GM12878 (cell line): Measurements from ENCODE around the gene GRIFIN. TPM values are rescaled to one million over a fixed set of nuclear protein-coding genes. Genes with fewer than 3 reads are reported as not detected.

ENCODE experiments used
- ATAC-seq: fragments of 200-7000 bp; cut with Tn5 transposase; 3 replicates; pipeline ENCODE4 v1.9.1; 2020; ENCODE audit warnings: mild to moderate bottlenecking, moderate library complexity
- BruUV-seq: library from RNA; stranded (reverse); fragments of 400-500 nt; replicated peaks from 2 replicates; lab custom pipeline; 2021; lab: Mats Ljungman, UMichigan
- CTCF ChIA-PET: fragments of 300-600 bp; sonication (Branson Sonifier 250); formaldehyde crosslinking; extraction: SDS; loops from one replicate; lab custom pipeline; 2021; ENCODE audit warnings: inconsistent platforms; lab: Yijun Ruan, JAX
- POLR2A ChIA-PET: fragments of 350-600 bp; formaldehyde crosslinking; extraction: SDS; loops from one replicate; lab custom pipeline; 2021; ENCODE audit warnings: inconsistent platforms; lab: Charles Lee
- RAD21 ChIA-PET: fragments of 300-600 bp; sonication (Branson Sonifier 250); formaldehyde crosslinking; loops from one replicate; lab custom pipeline; 2023; ENCODE audit warnings: antibody characterized with exemption; ENCODE audit not compliant: unreplicated experiment; lab: Charles Lee
- SMC1A ChIA-PET: fragments of 300-600 bp; sonication (Branson Sonifier 250); formaldehyde crosslinking; loops from one replicate; lab custom pipeline; 2023; ENCODE audit not compliant: unreplicated experiment, uncharacterized antibody; lab: Charles Lee
- DNase-seq: peaks from one replicate; pipeline ENCODE4 v3.0.0-alpha.2; 2011; ENCODE audit warnings: low read depth, low spot score
- FAIRE-seq: peaks from 3 replicates; lab custom pipeline; 2011; peaks lifted over from hg19 to GRCh38; lab: Jason Lieb, UNC
- H2AFZ ChIP-seq: 2 replicates; pipeline ENCODE4 v1.6.0; 2011; ENCODE audit warnings: low read depth, low read length, control low read depth; ENCODE audit not compliant: control insufficient read depth
- H3K27ac ChIP-seq: 2 replicates; pipeline ENCODE4 v1.5.1; 2011; ENCODE audit warnings: control low read depth; ENCODE audit not compliant: control insufficient read depth, insufficient read depth
- H3K27me3 ChIP-seq, 2 experiments: replicated peaks in 1 of 2; 2 replicates each; pipeline versions ENCODE4 v1.6.0 to v1.6.1; 2011; ENCODE audit warnings: low read length in 1 of 2; ENCODE audit not compliant: control insufficient read depth in 2 of 2, insufficient read depth in 2 of 2
- H3K36me3 ChIP-seq, 2 experiments: 2 replicates each; pipeline ENCODE4 v1.5.1; 2011; ENCODE audit warnings: low read length in 1 of 2; ENCODE audit not compliant: control insufficient read depth in 2 of 2, insufficient read depth in 2 of 2
- H3K4me1 ChIP-seq: 2 replicates; pipeline ENCODE4 v1.6.1; 2011; ENCODE audit warnings: mild to moderate bottlenecking, low read length, moderate library complexity, mixed read lengths; ENCODE audit not compliant: control insufficient read depth, insufficient read depth
- H3K4me2 ChIP-seq: 2 replicates; pipeline ENCODE4 v1.6.0; 2011; ENCODE audit warnings: control low read depth; ENCODE audit not compliant: control insufficient read depth, insufficient read depth
- H3K4me3 ChIP-seq: fragments of 200-600 bp; sonication (generic); 2 replicates; pipeline ENCODE4 v1.5.1; 2016
- H3K79me2 ChIP-seq: 2 replicates; pipeline ENCODE4 v1.6.0; 2011; ENCODE audit warnings: low read length; ENCODE audit not compliant: control insufficient read depth, insufficient read depth
- H3K9ac ChIP-seq: 2 replicates; pipeline ENCODE4 v1.8.0; 2011; ENCODE audit warnings: low read length, control low read depth, mixed read lengths; ENCODE audit not compliant: control insufficient read depth, insufficient read depth
- H3K9me3 ChIP-seq: replicated peaks from 3 replicates; pipeline ENCODE4 v1.5.1; 2011; ENCODE audit warnings: mild to moderate bottlenecking, low read length; ENCODE audit not compliant: control insufficient read depth, insufficient read depth
- H4K20me1 ChIP-seq: 2 replicates; pipeline ENCODE4 v1.6.0; 2011; ENCODE audit not compliant: control insufficient read depth, insufficient read depth
- BMI1 ChIP-seq: fragments of 450-650 bp; IDR thresholded peaks from 2 replicates; pipeline ENCODE4 v1.6.1; 2016; ENCODE audit warnings: mild to moderate bottlenecking, moderate library complexity, borderline replicate concordance
- CREM ChIP-seq: IDR thresholded peaks from 2 replicates; pipeline ENCODE4 v1.6.1; 2014; ENCODE audit warnings: antibody characterized with exemption, low read depth
- ESRRA ChIP-seq: IDR thresholded peaks from 2 replicates; pipeline ENCODE4 v1.6.1; 2012; ENCODE audit warnings: mild to moderate bottlenecking, low read length, improper control_type of control experiment
- FOS ChIP-seq: IDR thresholded peaks from 3 replicates; pipeline ENCODE4 v1.6.1; 2011; ENCODE audit warnings: borderline replicate concordance; ENCODE audit not compliant: insufficient read length; ENCODE audit errors: extremely low read depth
- MXI1 ChIP-seq: fragments of 150-350 bp; IDR thresholded peaks from 2 replicates; pipeline ENCODE4 v1.6.1; 2011; ENCODE audit warnings: low read depth, mild to moderate bottlenecking, inconsistent platforms, low read length, improper control_type of control experiment
- RBBP5 ChIP-seq: fragments of 200-600 bp; sonication (generic); conservative IDR thresholded peaks from 2 replicates; pipeline ENCODE4 v1.6.1; 2016
- SP1 ChIP-seq: IDR thresholded peaks from one replicate; pipeline ENCODE4 v1.6.1; 2011; ENCODE audit warnings: low read depth, low read length
- TCF7 ChIP-seq: IDR thresholded peaks from 2 replicates; pipeline ENCODE4 v1.6.1; 2014; ENCODE audit warnings: antibody characterized with exemption, borderline replicate concordance
- WGBS: methylation state at CpG from one replicate; pipeline ENCODE4 v1.1.6; 2016; ENCODE audit warnings: low lambda C conversion rate; ENCODE audit not compliant: insufficient replicate concordance, insufficient coverage; ENCODE audit errors: missing lambda C conversion rate; 5-methylcytosine and 5-hydroxymethylcytosine counted together
- in situ Hi-C: fragments of 300-500 bp; cut with MboI; formaldehyde crosslinking; loops from 9 replicates; pipeline ENCODE4 v1.14.3; 2018; ENCODE audit warnings: mixed read lengths
- intact Hi-C: fragments of 100-400 bp; cut with micrococcal nuclease; formaldehyde crosslinking; loops from one replicate; pipeline ENCODE4 v1.14.2; 2022; ENCODE audit not compliant: unreplicated experiment
- polyA plus RNA-seq, 11 experiments: library from polyadenylated mRNA; depleted of rRNA in 4 of 11; unstranded in 6 of 11; stranded (reverse) in 5 of 11; fragments of >200 nt; fragmentation: Nextera tagmentation in 4 of 11; fragmentation: Illumina TruSeq in 1 of 11; extraction: Ambion mirVana in 4 of 11; extraction: Trizol in 1 of 11; gene quantifications; 1 replicate in 1 of 11; 2 replicates in 10 of 11; pipeline versions ENCODE4 v1.2.1 to v1.2.3, GENCODE V29; 2011 to 2016; ENCODE audit warnings: inconsistent platforms in 2 of 11, missing spikeins in 2 of 11, low read depth in 1 of 11
- total RNA-seq, 4 experiments: library from RNA; depleted of rRNA in 3 of 4; stranded (reverse); fragments of >200 nt in 3 of 4; fragmentation: Illumina TruSeq in 1 of 4; extraction: Trizol in 1 of 4; gene quantifications; 2 replicates each; pipeline versions ENCODE4 v1.2.1 to v1.2.3, GENCODE V29; 2013 to 2021
- TF ChIP-seq, protein P1 (sequence below): IDR thresholded peaks from 2 replicates; pipeline ENCODE4 v1.6.1; 2012; ENCODE audit warnings: improper control_type of control experiment, low read depth, low read length; ENCODE audit not compliant: insufficient replicate concordance
- TF ChIP-seq, protein P2 (sequence below): fragments of 450-650 bp; IDR thresholded peaks from 2 replicates; pipeline ENCODE4 v1.6.1; 2017; ENCODE audit warnings: antibody characterized with exemption, mild to moderate bottlenecking, moderate library complexity
- TF ChIP-seq, protein P3 (sequence below): fragments of 450-650 bp; formaldehyde crosslinking; IDR thresholded peaks from 2 replicates; pipeline ENCODE4 v1.5.0; 2022; ENCODE audit warnings: mild to moderate bottlenecking, missing genetic modification characterization

The GRIFIN gene
- total and polyA plus RNA-seq, 10 of the 15 experiments (the other 5 are each of a cell fraction or from before 2014, with no cell fraction given), result not detected

DNA sequence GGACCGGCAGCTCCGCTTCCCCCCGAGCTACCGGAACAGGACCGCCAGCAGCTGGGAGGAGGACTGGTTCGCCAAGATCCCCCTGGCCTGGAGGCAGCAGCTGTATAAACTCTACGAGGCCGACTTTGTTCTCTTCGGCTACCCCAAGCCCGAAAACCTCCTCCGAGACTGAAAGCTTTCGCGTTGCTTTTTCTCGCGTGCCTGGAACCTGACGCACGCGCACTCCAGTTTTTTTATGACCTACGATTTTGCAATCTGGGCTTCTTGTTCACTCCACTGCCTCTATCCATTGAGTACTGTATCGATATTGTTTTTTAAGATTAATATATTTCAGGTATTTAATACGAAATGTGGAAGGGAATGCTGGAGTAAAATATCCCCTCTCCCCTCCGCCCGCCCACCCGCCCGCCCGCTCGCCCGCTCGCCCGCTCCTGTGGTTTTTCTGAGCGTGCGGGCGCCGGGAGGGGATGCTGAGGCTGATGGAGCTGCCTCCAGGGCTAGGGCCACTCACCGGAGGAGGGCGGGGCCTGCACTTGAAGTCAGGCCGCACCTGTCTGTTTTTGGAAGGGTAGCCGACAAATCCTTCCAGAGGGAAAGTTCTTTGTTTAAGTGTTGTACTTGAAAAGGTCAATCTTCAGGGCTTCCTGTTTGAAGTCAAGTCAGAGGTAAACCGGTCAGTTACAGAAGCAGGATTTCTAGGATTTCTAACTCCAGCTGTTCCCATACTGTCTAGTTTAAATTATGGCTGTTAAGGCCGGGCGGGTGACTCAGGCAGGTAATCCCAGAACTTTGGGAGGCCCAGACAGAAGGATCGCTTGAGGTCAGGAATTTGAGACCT is 42.3 kb downstream of the GRIFIN start:
- 97% methylated on average over 40 of the region's 42 CpGs for WGBS
- in situ Hi-C loops, result no loop called here
- no peak overlapping the region for H3K9ac ChIP-seq
- ChIA-PET POLR2A (no interaction called here), SMC1A (interaction anchor here (0.8 kb wide), 1 partner anchor 22 kb away, joined by 3 read pairs; no protein-coding TSS in a partner anchor)
- no peaks in the 10 kb centered on the region for H3K27me3 ChIP-seq
- 0 out of 2 replicates have a peak, but pooled peaks cover 5% of the 10 kb centered on the region for H4K20me1 ChIP-seq
- no peak for ATAC-seq
- no peaks in the 10 kb centered on the region for H3K79me2 ChIP-seq
- no TSS peak for BruUV-seq
- TF ChIP-seq FOS (no peak), ESRRA (no peak), BMI1 (no peak), TCF7 (no peak), MXI1 (no peak), CREM (no peak), RBBP5 (no peak), SP1 (no peak)
- TF ChIP-seq, protein P1, sequence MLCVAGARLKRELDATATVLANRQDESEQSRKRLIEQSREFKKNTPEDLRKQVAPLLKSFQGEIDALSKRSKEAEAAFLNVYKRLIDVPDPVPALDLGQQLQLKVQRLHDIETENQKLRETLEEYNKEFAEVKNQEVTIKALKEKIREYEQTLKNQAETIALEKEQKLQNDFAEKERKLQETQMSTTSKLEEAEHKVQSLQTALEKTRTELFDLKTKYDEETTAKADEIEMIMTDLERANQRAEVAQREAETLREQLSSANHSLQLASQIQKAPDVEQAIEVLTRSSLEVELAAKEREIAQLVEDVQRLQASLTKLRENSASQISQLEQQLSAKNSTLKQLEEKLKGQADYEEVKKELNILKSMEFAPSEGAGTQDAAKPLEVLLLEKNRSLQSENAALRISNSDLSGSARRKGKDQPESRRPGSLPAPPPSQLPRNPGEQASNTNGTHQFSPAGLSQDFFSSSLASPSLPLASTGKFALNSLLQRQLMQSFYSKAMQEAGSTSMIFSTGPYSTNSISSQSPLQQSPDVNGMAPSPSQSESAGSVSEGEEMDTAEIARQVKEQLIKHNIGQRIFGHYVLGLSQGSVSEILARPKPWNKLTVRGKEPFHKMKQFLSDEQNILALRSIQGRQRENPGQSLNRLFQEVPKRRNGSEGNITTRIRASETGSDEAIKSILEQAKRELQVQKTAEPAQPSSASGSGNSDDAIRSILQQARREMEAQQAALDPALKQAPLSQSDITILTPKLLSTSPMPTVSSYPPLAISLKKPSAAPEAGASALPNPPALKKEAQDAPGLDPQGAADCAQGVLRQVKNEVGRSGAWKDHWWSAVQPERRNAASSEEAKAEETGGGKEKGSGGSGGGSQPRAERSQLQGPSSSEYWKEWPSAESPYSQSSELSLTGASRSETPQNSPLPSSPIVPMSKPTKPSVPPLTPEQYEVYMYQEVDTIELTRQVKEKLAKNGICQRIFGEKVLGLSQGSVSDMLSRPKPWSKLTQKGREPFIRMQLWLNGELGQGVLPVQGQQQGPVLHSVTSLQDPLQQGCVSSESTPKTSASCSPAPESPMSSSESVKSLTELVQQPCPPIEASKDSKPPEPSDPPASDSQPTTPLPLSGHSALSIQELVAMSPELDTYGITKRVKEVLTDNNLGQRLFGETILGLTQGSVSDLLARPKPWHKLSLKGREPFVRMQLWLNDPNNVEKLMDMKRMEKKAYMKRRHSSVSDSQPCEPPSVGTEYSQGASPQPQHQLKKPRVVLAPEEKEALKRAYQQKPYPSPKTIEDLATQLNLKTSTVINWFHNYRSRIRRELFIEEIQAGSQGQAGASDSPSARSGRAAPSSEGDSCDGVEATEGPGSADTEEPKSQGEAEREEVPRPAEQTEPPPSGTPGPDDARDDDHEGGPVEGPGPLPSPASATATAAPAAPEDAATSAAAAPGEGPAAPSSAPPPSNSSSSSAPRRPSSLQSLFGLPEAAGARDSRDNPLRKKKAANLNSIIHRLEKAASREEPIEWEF, result no peak
- TF ChIP-seq, protein P2, sequence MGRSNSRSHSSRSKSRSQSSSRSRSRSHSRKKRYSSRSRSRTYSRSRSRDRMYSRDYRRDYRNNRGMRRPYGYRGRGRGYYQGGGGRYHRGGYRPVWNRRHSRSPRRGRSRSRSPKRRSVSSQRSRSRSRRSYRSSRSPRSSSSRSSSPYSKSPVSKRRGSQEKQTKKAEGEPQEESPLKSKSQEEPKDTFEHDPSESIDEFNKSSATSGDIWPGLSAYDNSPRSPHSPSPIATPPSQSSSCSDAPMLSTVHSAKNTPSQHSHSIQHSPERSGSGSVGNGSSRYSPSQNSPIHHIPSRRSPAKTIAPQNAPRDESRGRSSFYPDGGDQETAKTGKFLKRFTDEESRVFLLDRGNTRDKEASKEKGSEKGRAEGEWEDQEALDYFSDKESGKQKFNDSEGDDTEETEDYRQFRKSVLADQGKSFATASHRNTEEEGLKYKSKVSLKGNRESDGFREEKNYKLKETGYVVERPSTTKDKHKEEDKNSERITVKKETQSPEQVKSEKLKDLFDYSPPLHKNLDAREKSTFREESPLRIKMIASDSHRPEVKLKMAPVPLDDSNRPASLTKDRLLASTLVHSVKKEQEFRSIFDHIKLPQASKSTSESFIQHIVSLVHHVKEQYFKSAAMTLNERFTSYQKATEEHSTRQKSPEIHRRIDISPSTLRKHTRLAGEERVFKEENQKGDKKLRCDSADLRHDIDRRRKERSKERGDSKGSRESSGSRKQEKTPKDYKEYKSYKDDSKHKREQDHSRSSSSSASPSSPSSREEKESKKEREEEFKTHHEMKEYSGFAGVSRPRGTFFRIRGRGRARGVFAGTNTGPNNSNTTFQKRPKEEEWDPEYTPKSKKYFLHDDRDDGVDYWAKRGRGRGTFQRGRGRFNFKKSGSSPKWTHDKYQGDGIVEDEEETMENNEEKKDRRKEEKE, result no peak
- TF ChIP-seq, protein P3, sequence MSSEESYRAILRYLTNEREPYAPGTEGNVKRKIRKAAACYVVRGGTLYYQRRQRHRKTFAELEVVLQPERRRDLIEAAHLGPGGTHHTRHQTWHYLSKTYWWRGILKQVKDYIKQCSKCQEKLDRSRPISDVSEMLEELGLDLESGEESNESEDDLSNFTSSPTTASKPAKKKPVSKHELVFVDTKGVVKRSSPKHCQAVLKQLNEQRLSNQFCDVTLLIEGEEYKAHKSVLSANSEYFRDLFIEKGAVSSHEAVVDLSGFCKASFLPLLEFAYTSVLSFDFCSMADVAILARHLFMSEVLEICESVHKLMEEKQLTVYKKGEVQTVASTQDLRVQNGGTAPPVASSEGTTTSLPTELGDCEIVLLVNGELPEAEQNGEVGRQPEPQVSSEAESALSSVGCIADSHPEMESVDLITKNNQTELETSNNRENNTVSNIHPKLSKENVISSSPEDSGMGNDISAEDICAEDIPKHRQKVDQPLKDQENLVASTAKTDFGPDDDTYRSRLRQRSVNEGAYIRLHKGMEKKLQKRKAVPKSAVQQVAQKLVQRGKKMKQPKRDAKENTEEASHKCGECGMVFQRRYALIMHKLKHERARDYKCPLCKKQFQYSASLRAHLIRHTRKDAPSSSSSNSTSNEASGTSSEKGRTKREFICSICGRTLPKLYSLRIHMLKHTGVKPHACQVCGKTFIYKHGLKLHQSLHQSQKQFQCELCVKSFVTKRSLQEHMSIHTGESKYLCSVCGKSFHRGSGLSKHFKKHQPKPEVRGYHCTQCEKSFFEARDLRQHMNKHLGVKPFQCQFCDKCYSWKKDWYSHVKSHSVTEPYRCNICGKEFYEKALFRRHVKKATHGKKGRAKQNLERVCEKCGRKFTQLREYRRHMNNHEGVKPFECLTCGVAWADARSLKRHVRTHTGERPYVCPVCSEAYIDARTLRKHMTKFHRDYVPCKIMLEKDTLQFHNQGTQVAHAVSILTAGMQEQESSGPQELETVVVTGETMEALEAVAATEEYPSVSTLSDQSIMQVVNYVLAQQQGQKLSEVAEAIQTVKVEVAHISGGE (CRISPR knock-in tag), result no peak
- TF ChIP-seq, all 136 proteins: peak for 0
- intact Hi-C loops, result no loop called here
- Histone ChIP-seq H2AFZ (no peak overlapping the region), H3K4me2 (no peak overlapping the region), H3K9me3 (peaks cover 4% of the 10 kb centered on the region), H3K36me3 (peaks cover 3 to 36% of the 10 kb centered on the region in 2 experiments), H3K4me1 (no peaks in the 10 kb centered on the region), H3K27ac (no peak overlapping the region), H3K4me3 (no peak overlapping the region)
- ChIA-PET CTCF (interaction anchor here (1.4 kb wide), 1 partner anchor 20 kb away, joined by 3 read pairs; no protein-coding TSS in a partner anchor), RAD21 (no interaction called here)
- DNase-seq (no peak), FAIRE-seq (no peak)
